PC-3 (cell line): ENCODE results near the gene SPRTN. TPM values are rescaled to one million over a fixed set of nuclear protein-coding genes. Genes with fewer than 3 reads are reported as not detected.

Source experiments
- ATAC-seq: fragments of 200-7000 bp; cut with Tn5 transposase; 2 replicates; pipeline ENCODE4 v1.9.1; 2020; ENCODE audit warnings: mild to moderate bottlenecking, moderate library complexity
- BruUV-seq: library from RNA; stranded (reverse); fragments of 400-500 nt; replicated peaks from 2 replicates; lab custom pipeline; 2021; lab: Mats Ljungman, UMichigan
- CTCF ChIA-PET: fragments of 300-600 bp; sonication (Branson Sonifier 250); formaldehyde crosslinking; loops from one replicate; lab custom pipeline; 2022; ENCODE audit warnings: antibody characterized with exemption; lab: Charles Lee
- POLR2A ChIA-PET: fragments of 300-600 bp; sonication (Branson Sonifier 250); formaldehyde crosslinking; loops from one replicate; lab custom pipeline; 2022; ENCODE audit warnings: antibody characterized with exemption; ENCODE audit not compliant: unreplicated experiment; lab: Charles Lee
- DNase-seq: peaks from one replicate; pipeline ENCODE4 v3.0.0-alpha.2; 2015
- H2AFZ ChIP-seq: fragments of 300-600 bp; sonication (generic); 2 replicates; pipeline ENCODE4 v1.6.0; 2016; ENCODE audit warnings: antibody characterized with exemption, low read length
- H3F3A ChIP-seq: fragments of 300-600 bp; sonication (generic); one replicate; pipeline ENCODE4 v1.6.0; 2017; ENCODE audit warnings: antibody characterized with exemption, low read length, control low read depth, mild to moderate bottlenecking; ENCODE audit not compliant: unreplicated experiment
- H3K27ac ChIP-seq: fragments of 300-600 bp; sonication (generic); 2 replicates; pipeline ENCODE4 v1.5.1; 2016; ENCODE audit warnings: mild to moderate bottlenecking, low read length
- H3K27me3 ChIP-seq: fragments of 300-600 bp; sonication (generic); 2 replicates; pipeline ENCODE4 v1.6.1; 2016; ENCODE audit warnings: low read length, mixed read lengths
- H3K36me3 ChIP-seq: fragments of 300-600 bp; sonication (generic); 2 replicates; pipeline ENCODE4 v1.6.1; 2016; ENCODE audit warnings: low read depth, mixed run types, low read length, mixed read lengths
- H3K4me1 ChIP-seq: fragments of 300-600 bp; sonication (generic); 2 replicates; pipeline ENCODE4 v1.5.1; 2016; ENCODE audit warnings: low read length; ENCODE audit not compliant: insufficient read depth
- H3K4me2 ChIP-seq: fragments of 300-600 bp; sonication (generic); 2 replicates; pipeline ENCODE4 v1.6.0; 2016; ENCODE audit warnings: low read length
- H3K4me3 ChIP-seq: fragments of 300-600 bp; sonication (generic); 2 replicates; pipeline ENCODE4 v1.5.1; 2016; ENCODE audit warnings: mild to moderate bottlenecking, low read length, mixed read lengths
- H3K79me2 ChIP-seq: fragments of 300-600 bp; sonication (generic); 2 replicates; pipeline ENCODE4 v1.6.1; 2017; ENCODE audit warnings: low read length, mixed read lengths
- H3K9ac ChIP-seq: fragments of 300-600 bp; sonication (generic); 2 replicates; pipeline ENCODE4 v1.6.0; 2016; ENCODE audit warnings: mild to moderate bottlenecking, low read length
- H3K9me2 ChIP-seq: fragments of 300-600 bp; sonication (generic); replicated peaks from 2 replicates; pipeline ENCODE4 v1.6.1; 2016; ENCODE audit warnings: mixed run types, low read length, mixed read lengths
- H3K9me3 ChIP-seq: fragments of 300-600 bp; sonication (generic); 2 replicates; pipeline ENCODE4 v1.6.1; 2016; ENCODE audit warnings: low read length, mixed read lengths
- H4K20me1 ChIP-seq: fragments of 300-600 bp; sonication (generic); 2 replicates; pipeline ENCODE4 v1.6.1; 2016; ENCODE audit warnings: low read length, mixed read lengths
- CTCF ChIP-seq: fragments of 300-600 bp; sonication (generic); conservative IDR thresholded peaks from 2 replicates; pipeline ENCODE4 v1.5.1; 2017; ENCODE audit warnings: antibody characterized with exemption, low read depth, mild to moderate bottlenecking, low read length
- EZH2 ChIP-seq: fragments of 300-600 bp; sonication (generic); IDR thresholded peaks from one replicate; pipeline ENCODE4 v1.6.1; 2017; ENCODE audit warnings: antibody characterized with exemption, mild to moderate bottlenecking, low read length; ENCODE audit not compliant: unreplicated experiment
- EZH2phosphoT487 ChIP-seq: fragments of 300-600 bp; sonication (generic); IDR thresholded peaks from 2 replicates; pipeline ENCODE4 v1.6.1; 2018; ENCODE audit warnings: mild to moderate bottlenecking, antibody characterized with exemption, low read length, borderline replicate concordance
- intact Hi-C: fragments of 100-400 bp; cut with micrococcal nuclease; formaldehyde crosslinking; loops from 2 replicates; pipeline ENCODE4 v1.9.0; 2023
- total RNA-seq: library from RNA; depleted of rRNA; stranded (reverse); fragments of >200 nt; gene quantifications from 2 replicates; pipeline ENCODE4 v1.2.3, GENCODE V29; 2014

SPRTN gene
- total RNA-seq, 1 experiment from 2014 or later, result 27.8 TPM

- Histone ChIP-seq H3K27ac (no peak overlapping the region), H4K20me1 (peaks cover 49% of the 10 kb centered on the region), H3K27me3 (no peaks in the 10 kb centered on the region), H3K9me3 (no peaks in the 10 kb centered on the region), H3K79me2 (peaks cover 69% of the 10 kb centered on the region), H3K9ac (peak overlapping the region; percentile 95; the same call in 1 of the 2 replicates), H3K4me3 (peak overlapping the region; percentile 95), H3K9me2 (no peaks in the 10 kb centered on the region), H3K36me3 (no peaks in the 10 kb centered on the region), H3K4me1 (peaks cover 9% of the 10 kb centered on the region), H3K4me2 (peak overlapping the region; percentile 94), H3F3A (no peaks in the 10 kb centered on the region), H2AFZ (no peak overlapping the region)
- TF ChIP-seq EZH2, result no peak
- TF ChIP-seq EZH2phosphoT487, result no peak
- TF ChIP-seq CTCF, result no peak
- no TSS peak for BruUV-seq
- POLR2A ChIA-PET, result no interaction called here
- ATAC-seq (no peak), DNase-seq (no peak)
- CTCF ChIA-PET, result interaction anchor here (0.5 kb wide), 1 partner anchor 24 kb away, joined by 3 read pairs; no protein-coding TSS in a partner anchor
- intact Hi-C loops, result loop anchor here (10.0 kb wide), 1 partner anchor 358 kb away; the partner anchor contains the start of genes ARV1 and TTC13
Observed at GRCh38 chr1:231332761-231333160, 5.3 kb upstream of the SPRTN start.

- H3K4me1 ChIP-seq, result peaks cover 9% of the 10 kb centered on the region
- no peaks in the 10 kb centered on the region for H3K36me3 ChIP-seq
- ChIA-PET CTCF (no interaction called here), POLR2A (interaction anchor here (0.6 kb wide), 1 partner anchor 94 kb away, joined by 4 read pairs; no protein-coding TSS in a partner anchor)
- no peaks in the 10 kb centered on the region for H3K27me3 ChIP-seq
- H3F3A ChIP-seq, result no peaks in the 10 kb centered on the region
- BruUV-seq, result no TSS peak
- no peak overlapping the region for H2AFZ ChIP-seq
- H3K27ac ChIP-seq, result no peak overlapping the region
- H3K9ac ChIP-seq, result peak overlapping the region; percentile 95
- H3K4me3 ChIP-seq, result peak overlapping the region; percentile 95
- TF ChIP-seq CTCF (no peak), EZH2phosphoT487 (no peak), EZH2 (no peak)
- H3K4me2 ChIP-seq, result peak overlapping the region; percentile 94
- H3K9me2 ChIP-seq, result no peaks in the 10 kb centered on the region
- H3K9me3 ChIP-seq, result no peaks in the 10 kb centered on the region
- intact Hi-C loops, result loop anchor here (10.0 kb wide), 1 partner anchor 359 kb away; the partner anchor contains the start of genes ARV1 and TTC13
- no peak for ATAC-seq
- peaks cover 49% of the 10 kb centered on the region for H4K20me1 ChIP-seq
- DNase-seq, result no peak
- peaks cover 82% of the 10 kb centered on the region for H3K79me2 ChIP-seq
Observed at GRCh38 chr1:231334079-231334666, 3.9 kb upstream of the SPRTN start.

GRCh38 chr1:231334952-231335351 lies 3.1 kb upstream of the SPRTN start:
- Histone ChIP-seq H3F3A (no peaks in the 10 kb centered on the region), H3K4me1 (peaks cover 9% of the 10 kb centered on the region), H3K9me3 (no peaks in the 10 kb centered on the region), H3K9me2 (no peaks in the 10 kb centered on the region), H3K79me2 (peaks cover 90% of the 10 kb centered on the region), H3K9ac (peak overlapping the region; percentile 95), H4K20me1 (peaks cover 49% of the 10 kb centered on the region), H3K36me3 (no peaks in the 10 kb centered on the region), H3K4me2 (peak overlapping the region; percentile 94), H3K27me3 (no peaks in the 10 kb centered on the region), H3K27ac (no peak overlapping the region), H2AFZ (no peak overlapping the region), H3K4me3 (peak overlapping the region; percentile 95)
- POLR2A ChIA-PET, result interaction anchor here (0.6 kb wide), 1 partner anchor 95 kb away, joined by 4 read pairs; no protein-coding TSS in a partner anchor
- DNase-seq (no peak), ATAC-seq (no peak)
- no peak for TF ChIP-seq EZH2
- no peak for TF ChIP-seq CTCF
- TF ChIP-seq EZH2phosphoT487, result no peak
- intact Hi-C loops, result loop anchor here (10.0 kb wide), 1 partner anchor 360 kb away; the partner anchor contains the start of genes ARV1 and TTC13
- CTCF ChIA-PET, result interaction anchor here (0.6 kb wide), 1 partner anchor 23 kb away, joined by 3 read pairs; no protein-coding TSS in a partner anchor
- BruUV-seq, result no TSS peak
